GM12878 (cell line): ENCODE measurements around the gene HPS5. TPM values are rescaled to one million over a fixed set of nuclear protein-coding genes. Genes with fewer than 3 reads are reported as not detected.

Source experiments
- ATAC-seq: fragments of 200-7000 bp; cut with Tn5 transposase; 3 replicates; pipeline ENCODE4 v1.9.1; 2020; ENCODE audit warnings: mild to moderate bottlenecking, moderate library complexity
- BruUV-seq: library from RNA; stranded (reverse); fragments of 400-500 nt; replicated peaks from 2 replicates; lab custom pipeline; 2021; lab: Mats Ljungman, UMichigan
- CTCF ChIA-PET: fragments of 300-600 bp; sonication (Branson Sonifier 250); formaldehyde crosslinking; extraction: SDS; loops from one replicate; lab custom pipeline; 2021; ENCODE audit warnings: inconsistent platforms; lab: Yijun Ruan, JAX
- POLR2A ChIA-PET: fragments of 350-600 bp; formaldehyde crosslinking; extraction: SDS; loops from one replicate; lab custom pipeline; 2021; ENCODE audit warnings: inconsistent platforms; lab: Charles Lee
- RAD21 ChIA-PET: fragments of 300-600 bp; sonication (Branson Sonifier 250); formaldehyde crosslinking; loops from one replicate; lab custom pipeline; 2023; ENCODE audit warnings: antibody characterized with exemption; ENCODE audit not compliant: unreplicated experiment; lab: Charles Lee
- SMC1A ChIA-PET: fragments of 300-600 bp; sonication (Branson Sonifier 250); formaldehyde crosslinking; loops from one replicate; lab custom pipeline; 2023; ENCODE audit not compliant: unreplicated experiment, uncharacterized antibody; lab: Charles Lee
- DNase-seq: peaks from one replicate; pipeline ENCODE4 v3.0.0-alpha.2; 2011; ENCODE audit warnings: low read depth, low spot score
- FAIRE-seq: peaks from 3 replicates; lab custom pipeline; 2011; peaks lifted over from hg19 to GRCh38; lab: Jason Lieb, UNC
- H2AFZ ChIP-seq: 2 replicates; pipeline ENCODE4 v1.6.0; 2011; ENCODE audit warnings: low read depth, low read length, control low read depth; ENCODE audit not compliant: control insufficient read depth
- H3K27ac ChIP-seq: 2 replicates; pipeline ENCODE4 v1.5.1; 2011; ENCODE audit warnings: control low read depth; ENCODE audit not compliant: control insufficient read depth, insufficient read depth
- H3K27me3 ChIP-seq, 2 experiments: replicated peaks in 1 of 2; 2 replicates each; pipeline versions ENCODE4 v1.6.0 to v1.6.1; 2011; ENCODE audit warnings: low read length in 1 of 2; ENCODE audit not compliant: control insufficient read depth in 2 of 2, insufficient read depth in 2 of 2
- H3K36me3 ChIP-seq, 2 experiments: 2 replicates each; pipeline ENCODE4 v1.5.1; 2011; ENCODE audit warnings: low read length in 1 of 2; ENCODE audit not compliant: control insufficient read depth in 2 of 2, insufficient read depth in 2 of 2
- H3K4me1 ChIP-seq: 2 replicates; pipeline ENCODE4 v1.6.1; 2011; ENCODE audit warnings: mild to moderate bottlenecking, low read length, moderate library complexity, mixed read lengths; ENCODE audit not compliant: control insufficient read depth, insufficient read depth
- H3K4me2 ChIP-seq: 2 replicates; pipeline ENCODE4 v1.6.0; 2011; ENCODE audit warnings: control low read depth; ENCODE audit not compliant: control insufficient read depth, insufficient read depth
- H3K4me3 ChIP-seq: fragments of 200-600 bp; sonication (generic); 2 replicates; pipeline ENCODE4 v1.5.1; 2016
- H3K79me2 ChIP-seq: 2 replicates; pipeline ENCODE4 v1.6.0; 2011; ENCODE audit warnings: low read length; ENCODE audit not compliant: control insufficient read depth, insufficient read depth
- H3K9ac ChIP-seq: 2 replicates; pipeline ENCODE4 v1.8.0; 2011; ENCODE audit warnings: low read length, control low read depth, mixed read lengths; ENCODE audit not compliant: control insufficient read depth, insufficient read depth
- H3K9me3 ChIP-seq: replicated peaks from 3 replicates; pipeline ENCODE4 v1.5.1; 2011; ENCODE audit warnings: mild to moderate bottlenecking, low read length; ENCODE audit not compliant: control insufficient read depth, insufficient read depth
- H4K20me1 ChIP-seq: 2 replicates; pipeline ENCODE4 v1.6.0; 2011; ENCODE audit not compliant: control insufficient read depth, insufficient read depth
- HDGF ChIP-seq: fragments of 450-650 bp; IDR thresholded peaks from 2 replicates; pipeline ENCODE4 v1.6.1; 2016; ENCODE audit warnings: antibody characterized with exemption
- HSF1 ChIP-seq: fragments of 150-350 bp; IDR thresholded peaks from 2 replicates; pipeline ENCODE4 v1.6.1; 2014; ENCODE audit warnings: mild to moderate bottlenecking, low read depth, low read length
- KDM1A ChIP-seq: fragments of 200-600 bp; sonication (generic); IDR thresholded peaks from 2 replicates; pipeline ENCODE4 v1.6.1; 2016; ENCODE audit warnings: borderline replicate concordance
- MAX ChIP-seq: IDR thresholded peaks from 2 replicates; pipeline ENCODE4 v1.6.1; 2012; ENCODE audit warnings: low read depth, low read length, improper control_type of control experiment
- MYB ChIP-seq: fragments of 150-350 bp; IDR thresholded peaks from 2 replicates; pipeline ENCODE4 v1.6.1; 2014; ENCODE audit warnings: mild to moderate bottlenecking, low read depth, low read length, borderline replicate concordance
- NR2C2 ChIP-seq: IDR thresholded peaks from 2 replicates; pipeline ENCODE4 v1.6.1; 2011; ENCODE audit warnings: borderline replicate concordance, low read depth; ENCODE audit not compliant: control insufficient read depth, insufficient read length
- RFX5 ChIP-seq: IDR thresholded peaks from 2 replicates; pipeline ENCODE4 v1.6.1; 2011; ENCODE audit warnings: low read depth, low read length, improper control_type of control experiment
- SREBF1 ChIP-seq: IDR thresholded peaks from 2 replicates; pipeline ENCODE4 v1.6.1; 2012; ENCODE audit warnings: mild to moderate bottlenecking, low read length
- YY1 ChIP-seq: IDR thresholded peaks from 2 replicates; pipeline ENCODE4 v1.6.1; 2011; ENCODE audit warnings: low read depth, mild to moderate bottlenecking, low read length
- WGBS: methylation state at CpG from one replicate; pipeline ENCODE4 v1.1.6; 2016; ENCODE audit warnings: low lambda C conversion rate; ENCODE audit not compliant: insufficient replicate concordance, insufficient coverage; ENCODE audit errors: missing lambda C conversion rate; 5-methylcytosine and 5-hydroxymethylcytosine counted together
- in situ Hi-C: fragments of 300-500 bp; cut with MboI; formaldehyde crosslinking; loops from 9 replicates; pipeline ENCODE4 v1.14.3; 2018; ENCODE audit warnings: mixed read lengths
- intact Hi-C: fragments of 100-400 bp; cut with micrococcal nuclease; formaldehyde crosslinking; loops from one replicate; pipeline ENCODE4 v1.14.2; 2022; ENCODE audit not compliant: unreplicated experiment
- polyA plus RNA-seq, 11 experiments: library from polyadenylated mRNA; depleted of rRNA in 4 of 11; unstranded in 6 of 11; stranded (reverse) in 5 of 11; fragments of >200 nt; fragmentation: Nextera tagmentation in 4 of 11; fragmentation: Illumina TruSeq in 1 of 11; extraction: Ambion mirVana in 4 of 11; extraction: Trizol in 1 of 11; gene quantifications; 1 replicate in 1 of 11; 2 replicates in 10 of 11; pipeline versions ENCODE4 v1.2.1 to v1.2.3, GENCODE V29; 2011 to 2016; ENCODE audit warnings: inconsistent platforms in 2 of 11, missing spikeins in 2 of 11, low read depth in 1 of 11
- total RNA-seq, 4 experiments: library from RNA; depleted of rRNA in 3 of 4; stranded (reverse); fragments of >200 nt in 3 of 4; fragmentation: Illumina TruSeq in 1 of 4; extraction: Trizol in 1 of 4; gene quantifications; 2 replicates each; pipeline versions ENCODE4 v1.2.1 to v1.2.3, GENCODE V29; 2013 to 2021
- TF ChIP-seq, protein P1 (sequence below): fragments of 150-350 bp; IDR thresholded peaks from 2 replicates; pipeline ENCODE4 v1.6.1; 2016; ENCODE audit warnings: low read depth, low read length

Gene HPS5
- total and polyA plus RNA-seq, 10 of the 15 experiments (the other 5 are each of a cell fraction or from before 2014, with no cell fraction given) = 11.9 to 32.6 (median 23.5) TPM

GRCh38 chr11:18308242-18308641 lies 13.7 kb downstream of the HPS5 start:
- TF ChIP-seq YY1 (no peak), KDM1A (no peak)
- no peak overlapping the region for H3K4me2 ChIP-seq
- peaks cover 20% of the 10 kb centered on the region for H3K4me1 ChIP-seq
- peaks cover 14% of the 10 kb centered on the region for H3K79me2 ChIP-seq
- no peaks in the 10 kb centered on the region for H3K9me3 ChIP-seq
- H3K4me3 ChIP-seq = no peak overlapping the region
- no peak for ATAC-seq
- ChIA-PET CTCF (interaction anchor here (0.8 to 1.5 kb wide), 6 partner anchors 15 to 423 kb away, joined by 3 to 6 read pairs (median 4); no protein-coding TSS in a partner anchor), SMC1A (interaction anchor here (0.6 to 5.3 kb wide), 11 partner anchors 8 to 64 kb away, joined by 3 to 29 read pairs (median 3); partner anchors contain the start of genes GTF2H1, HPS5 and SAA1), POLR2A (interaction anchor here (0.6 to 1.9 kb wide), 2 partner anchors 19 to 285 kb away, joined by 4 read pairs; no protein-coding TSS in a partner anchor), RAD21 (no interaction called here)
- H4K20me1 ChIP-seq = no peaks in the 10 kb centered on the region
- no peak for DNase-seq
- no peak for FAIRE-seq
- no TSS peak for BruUV-seq
- peaks cover 1 to 32% of the 10 kb centered on the region in 2 experiments for H3K36me3 ChIP-seq
- no peak overlapping the region for H3K9ac ChIP-seq
- H3K27me3 ChIP-seq = no peaks in the 10 kb centered on the region
- 100% methylated on average over 2 of the region's 2 CpGs for WGBS
- H2AFZ ChIP-seq = no peak overlapping the region
- in situ Hi-C loops = no loop called here
- intact Hi-C loops = no loop called here
- H3K27ac ChIP-seq = no peak overlapping the region

- ChIA-PET RAD21 (no interaction called here), SMC1A (interaction anchor here (0.6 to 5.3 kb wide), 11 partner anchors 9 to 64 kb away, joined by 3 to 29 read pairs (median 3); partner anchors contain the start of genes GTF2H1, HPS5 and SAA1), POLR2A (interaction anchor here (0.6 to 1.9 kb wide), 3 partner anchors 18 to 285 kb away, joined by 3 to 4 read pairs (median 4); no protein-coding TSS in a partner anchor), CTCF (interaction anchor here (0.8 to 1.5 kb wide), 7 partner anchors 14 to 423 kb away, joined by 3 to 6 read pairs (median 5); no protein-coding TSS in a partner anchor)
- FAIRE-seq (no peak), DNase-seq (no peak), ATAC-seq (no peak)
- Histone ChIP-seq H3K9ac (no peak overlapping the region), H2AFZ (no peak overlapping the region), H3K4me1 (peaks cover 14% of the 10 kb centered on the region), H3K4me2 (no peak overlapping the region), H3K9me3 (no peaks in the 10 kb centered on the region), H3K79me2 (peaks cover 9% of the 10 kb centered on the region), H3K36me3 (peaks cover 1 to 32% of the 10 kb centered on the region in 2 experiments), H3K27me3 (no peaks in the 10 kb centered on the region), H4K20me1 (no peaks in the 10 kb centered on the region), H3K4me3 (no peak overlapping the region), H3K27ac (no peak overlapping the region)
- 98% methylated on average over 2 of the region's 2 CpGs for WGBS
- BruUV-seq = no TSS peak
- TF ChIP-seq NR2C2 = no peak
- TF ChIP-seq, protein P1, sequence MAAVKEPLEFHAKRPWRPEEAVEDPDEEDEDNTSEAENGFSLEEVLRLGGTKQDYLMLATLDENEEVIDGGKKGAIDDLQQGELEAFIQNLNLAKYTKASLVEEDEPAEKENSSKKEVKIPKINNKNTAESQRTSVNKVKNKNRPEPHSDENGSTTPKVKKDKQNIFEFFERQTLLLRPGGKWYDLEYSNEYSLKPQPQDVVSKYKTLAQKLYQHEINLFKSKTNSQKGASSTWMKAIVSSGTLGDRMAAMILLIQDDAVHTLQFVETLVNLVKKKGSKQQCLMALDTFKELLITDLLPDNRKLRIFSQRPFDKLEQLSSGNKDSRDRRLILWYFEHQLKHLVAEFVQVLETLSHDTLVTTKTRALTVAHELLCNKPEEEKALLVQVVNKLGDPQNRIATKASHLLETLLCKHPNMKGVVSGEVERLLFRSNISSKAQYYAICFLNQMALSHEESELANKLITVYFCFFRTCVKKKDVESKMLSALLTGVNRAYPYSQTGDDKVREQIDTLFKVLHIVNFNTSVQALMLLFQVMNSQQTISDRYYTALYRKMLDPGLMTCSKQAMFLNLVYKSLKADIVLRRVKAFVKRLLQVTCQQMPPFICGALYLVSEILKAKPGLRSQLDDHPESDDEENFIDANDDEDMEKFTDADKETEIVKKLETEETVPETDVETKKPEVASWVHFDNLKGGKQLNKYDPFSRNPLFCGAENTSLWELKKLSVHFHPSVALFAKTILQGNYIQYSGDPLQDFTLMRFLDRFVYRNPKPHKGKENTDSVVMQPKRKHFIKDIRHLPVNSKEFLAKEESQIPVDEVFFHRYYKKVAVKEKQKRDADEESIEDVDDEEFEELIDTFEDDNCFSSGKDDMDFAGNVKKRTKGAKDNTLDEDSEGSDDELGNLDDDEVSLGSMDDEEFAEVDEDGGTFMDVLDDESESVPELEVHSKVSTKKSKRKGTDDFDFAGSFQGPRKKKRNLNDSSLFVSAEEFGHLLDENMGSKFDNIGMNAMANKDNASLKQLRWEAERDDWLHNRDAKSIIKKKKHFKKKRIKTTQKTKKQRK = no peak
- no peak for TF ChIP-seq SREBF1
- TF ChIP-seq RFX5 = no peak
- TF ChIP-seq HSF1 = no peak
- TF ChIP-seq HDGF = no peak
- TF ChIP-seq MYB = no peak
- TF ChIP-seq MAX = no peak
- intact Hi-C loops (no loop called here), in situ Hi-C loops (no loop called here)
These were observed 14.3 kb downstream of the HPS5 start for GRCh38 chr11:18307461-18308139.
